Right lung (tissue), 10 donors: ENCODE data around the gene MAGEF1. TPM values are rescaled to one million over a fixed set of nuclear protein-coding genes. Genes with fewer than 3 reads are reported as not detected.
A peak's percentile ranks its signal among the peaks of the same experiment; 100 is the strongest.

Source experiments
- DNase-seq, 2 donors: peaks; one replicate each; pipeline ENCODE4 v3.0.0-alpha.2; 2013
- long read RNA-seq, 8 donors: transcript quantifications; one replicate each; lab custom pipeline, GENCODE V29; 2026
- polyA plus RNA-seq, 5 donors: library from polyadenylated mRNA; unstranded; fragments of 120-200 nt; gene quantifications; one replicate each; pipeline versions ENCODE4 v1.2.1 to v1.2.3, GENCODE V29; 2013; ENCODE audit warnings: inconsistent platforms in 1 of 5, low replicate concordance in 1 of 5; ENCODE audit not compliant: insufficient read length in 5 of 5, insufficient read depth in 1 of 5

The MAGEF1 gene
- 10 to 100 TPM; 52.0 to 66.9 (median 54.7) TPM for polyA plus RNA-seq
- long read RNA-seq, donor 1, transcript MAGEF1-201 (1 exons, 1,636 nt): major isoform, 102 of 102 reads
- long read RNA-seq, donor 1, partial matches to known transcripts: 0 of 102 reads
- long read RNA-seq, donor 1, other reads (novel, unspliced or antisense): 0 of 102 reads
- long read RNA-seq, donor 2, transcript MAGEF1-201 (1 exons, 1,636 nt): major isoform, 31 of 31 reads
- long read RNA-seq, donor 2, partial matches to known transcripts: 0 of 31 reads
- long read RNA-seq, donor 2, other reads (novel, unspliced or antisense): 0 of 31 reads
- long read RNA-seq, donor 3, transcript MAGEF1-201 (1 exons, 1,636 nt): major isoform, 64 of 64 reads
- long read RNA-seq, donor 3, partial matches to known transcripts: 0 of 64 reads
- long read RNA-seq, donor 3, other reads (novel, unspliced or antisense): 0 of 64 reads
- long read RNA-seq, donor 4, transcript MAGEF1-201 (1 exons, 1,636 nt): major isoform, 43 of 43 reads
- long read RNA-seq, donor 4, partial matches to known transcripts: 0 of 43 reads
- long read RNA-seq, donor 4, other reads (novel, unspliced or antisense): 0 of 43 reads
- long read RNA-seq, donor 5, transcript MAGEF1-201 (1 exons, 1,636 nt): major isoform, 61 of 61 reads
- long read RNA-seq, donor 5, partial matches to known transcripts: 0 of 61 reads
- long read RNA-seq, donor 5, other reads (novel, unspliced or antisense): 0 of 61 reads
- long read RNA-seq, donor 6, transcript MAGEF1-201 (1 exons, 1,636 nt): major isoform, 75 of 75 reads
- long read RNA-seq, donor 6, partial matches to known transcripts: 0 of 75 reads
- long read RNA-seq, donor 6, other reads (novel, unspliced or antisense): 0 of 75 reads
- long read RNA-seq, donor 7, transcript MAGEF1-201 (1 exons, 1,636 nt): major isoform, 44 of 44 reads
- long read RNA-seq, donor 7, partial matches to known transcripts: 0 of 44 reads
- long read RNA-seq, donor 7, other reads (novel, unspliced or antisense): 0 of 44 reads
- long read RNA-seq, donor 8, transcript MAGEF1-201 (1 exons, 1,636 nt): major isoform, 34 of 34 reads
- long read RNA-seq, donor 8, partial matches to known transcripts: 0 of 34 reads
- long read RNA-seq, donor 8, other reads (novel, unspliced or antisense): 0 of 34 reads

DNA sequence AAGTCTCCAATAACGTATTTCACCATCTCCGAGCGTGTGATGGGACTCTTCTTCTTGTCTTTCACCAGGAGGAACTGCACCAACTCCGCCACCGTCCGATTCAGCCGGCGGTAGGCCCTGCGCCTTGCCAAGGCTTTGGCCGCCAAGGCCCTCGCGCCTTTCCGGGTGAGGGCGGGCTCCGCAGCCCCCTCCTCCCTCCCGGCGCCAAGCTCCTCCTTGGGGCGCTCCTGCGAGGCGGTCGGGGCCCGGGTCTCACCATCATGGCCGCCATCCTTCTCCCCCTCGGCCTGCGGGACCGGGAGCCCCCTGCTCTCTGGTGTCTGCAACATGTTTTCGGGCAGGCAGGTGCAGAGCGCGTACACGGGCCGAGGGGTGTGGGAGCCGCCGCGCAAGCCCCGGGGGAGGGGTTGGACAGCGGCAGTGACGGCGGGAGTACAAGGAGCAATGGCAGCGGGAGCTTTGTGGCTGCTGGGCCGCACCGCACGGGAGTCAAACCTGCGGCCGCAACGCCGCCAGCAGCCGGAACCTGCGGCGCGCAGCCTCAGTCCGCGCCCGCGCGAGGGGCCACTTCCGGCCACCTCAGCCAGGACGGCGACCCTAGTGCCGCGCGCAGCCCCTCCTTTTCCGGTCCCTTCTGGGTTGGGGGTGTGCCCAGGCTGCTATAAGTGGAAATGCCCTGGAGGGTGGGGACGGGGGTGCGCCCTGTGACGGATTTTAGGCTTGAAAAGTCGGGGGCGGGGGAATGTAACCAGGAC is at the start of gene MAGEF1:
Gene MAGEF1, minus strand, starts transcription at position 572 of the 755 bp plus-strand sequence. Its CDS starts 243 bp downstream, at position 329.
- peak; percentile 82 to 88 for DNase-seq

DNA sequence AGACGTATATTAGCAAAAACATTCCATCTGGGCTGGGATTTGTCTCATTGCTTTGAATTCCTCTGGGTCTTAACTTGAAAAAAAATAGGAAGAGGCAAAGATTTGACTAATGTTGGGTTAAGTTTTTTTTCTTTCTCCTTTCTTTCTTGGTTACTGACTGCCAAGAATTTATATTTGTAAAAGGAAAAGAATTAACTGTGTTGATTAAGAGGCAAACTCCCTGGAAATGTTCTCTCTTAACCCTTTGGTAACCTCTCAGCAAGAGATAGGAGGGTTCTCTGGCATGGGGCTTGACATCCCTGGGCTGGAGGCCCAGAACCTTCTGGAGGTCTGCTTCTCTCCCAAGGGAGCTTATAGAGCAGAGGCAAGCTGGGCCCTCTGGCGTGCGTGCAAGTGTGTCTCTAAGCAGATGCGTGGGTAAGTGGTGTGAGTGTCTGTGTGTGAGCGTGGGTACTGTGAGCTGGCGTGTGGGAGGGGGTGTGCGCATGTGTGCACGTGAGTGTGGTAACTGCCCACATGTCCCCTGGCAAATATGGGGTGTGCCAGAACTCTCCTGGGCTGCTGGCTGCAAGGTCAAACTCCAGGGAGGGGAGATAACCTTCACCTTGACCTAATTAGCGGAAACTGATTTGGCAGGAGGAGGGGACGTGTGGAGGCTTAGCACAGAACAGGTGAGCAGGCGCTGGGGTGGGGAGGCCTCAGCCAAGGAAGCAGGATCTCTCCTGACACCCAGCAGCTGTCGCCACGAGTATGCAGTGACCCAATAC is 49.4 kb upstream of the MAGEF1 start:
- peak; percentile 49 to 52 for DNase-seq

DNA sequence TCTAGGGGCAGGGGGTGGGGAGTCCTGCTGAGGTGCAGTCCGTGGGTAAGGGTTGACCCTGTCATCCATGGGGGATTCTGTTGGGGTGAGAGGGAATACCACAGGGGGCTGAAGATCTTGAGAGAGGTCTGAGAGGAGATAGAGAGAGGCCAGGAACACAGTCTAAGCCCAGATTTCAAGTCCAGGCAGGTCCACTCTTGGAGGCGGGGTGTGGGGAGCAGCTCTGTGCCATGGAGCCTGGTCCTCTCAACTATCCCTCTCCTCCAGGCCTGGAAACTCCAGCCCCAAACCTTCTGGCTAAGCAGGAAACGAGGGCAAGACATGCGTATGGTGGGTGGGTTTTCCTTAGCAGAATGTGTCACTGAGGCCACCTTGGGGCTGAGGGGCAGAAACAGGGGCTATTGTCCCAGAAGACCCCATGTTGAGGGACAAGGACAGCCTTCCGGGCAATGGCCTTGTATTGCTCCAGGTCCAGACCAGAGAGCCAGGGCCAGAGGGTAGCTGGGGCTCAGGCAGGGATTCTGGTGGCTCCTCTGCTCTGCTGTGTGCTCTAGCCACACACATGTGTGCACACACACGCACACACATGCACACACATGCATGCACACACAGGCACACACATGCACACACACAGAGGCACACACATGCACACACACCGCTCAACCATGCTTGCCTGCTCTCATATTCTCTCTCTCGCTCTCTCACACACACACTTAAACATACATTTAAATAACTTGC is 48.6 kb upstream of the MAGEF1 start:
- DNase-seq: no peak

DNA sequence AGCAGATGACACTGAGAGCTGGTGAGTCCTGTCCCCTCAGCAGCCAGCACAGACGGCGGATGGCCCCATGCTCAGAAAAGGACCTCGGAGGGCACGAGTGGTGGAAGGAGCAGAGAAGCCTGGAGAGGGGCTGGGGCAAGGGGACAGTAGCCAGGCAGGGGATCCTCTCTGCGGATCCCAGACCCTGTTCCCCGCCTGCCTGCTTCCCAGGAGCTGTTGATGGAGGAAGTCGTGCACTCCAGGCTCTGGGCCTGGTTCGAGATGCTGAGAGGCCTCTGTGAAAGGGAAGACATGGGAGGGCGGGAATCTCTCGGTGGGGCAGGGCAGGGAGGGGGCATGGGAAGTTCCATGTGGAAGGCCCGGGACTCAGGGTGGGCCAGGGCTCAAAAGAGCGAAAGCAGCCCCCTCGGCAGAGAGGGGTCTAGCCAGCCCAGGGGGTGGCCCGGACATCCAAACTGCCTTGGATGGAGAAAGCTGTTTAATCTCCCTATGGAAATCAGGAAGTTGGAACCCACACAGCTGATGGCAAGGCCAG is 47.9 kb upstream of the MAGEF1 start:
- no peak for DNase-seq

GRCh38 chr3:184758056-184758455 is 46.2 kb upstream of the MAGEF1 start:
- DNase-seq: no peak

DNA sequence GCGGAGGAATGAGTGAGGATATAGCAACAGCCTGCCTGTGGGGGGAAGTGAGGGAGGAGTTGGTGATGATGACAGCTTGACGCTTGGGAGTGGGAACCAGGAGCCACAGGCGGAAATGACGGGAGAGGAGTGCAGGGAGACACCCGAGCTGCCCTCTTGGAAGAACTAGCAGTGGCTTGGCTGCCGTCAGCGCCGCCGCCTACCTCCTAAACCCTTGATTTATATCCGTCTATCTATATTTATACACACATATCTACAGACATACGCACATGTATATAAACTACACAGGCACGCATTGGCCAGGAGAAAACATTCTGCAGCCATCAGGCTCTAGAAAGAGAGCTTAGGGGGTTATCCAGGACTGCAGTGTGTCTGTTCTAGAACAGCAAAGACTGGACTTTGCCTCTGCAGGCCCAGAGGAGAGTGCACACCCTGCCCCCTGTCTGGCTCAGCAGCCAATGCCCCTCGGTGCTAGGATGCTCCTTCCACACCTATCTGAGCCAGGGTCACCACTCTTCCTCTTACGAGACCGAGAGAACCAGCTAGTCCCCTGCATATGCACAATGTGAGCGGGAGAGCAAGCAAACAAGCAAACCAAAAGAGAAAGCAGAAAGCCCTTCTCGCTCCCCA is 45.3 kb upstream of the MAGEF1 start:
- DNase-seq: peak; percentile 58 to 74

GRCh38 chr3:184756151-184757021 is 44.5 kb upstream of the MAGEF1 start:
- DNase-seq: no peak

DNA sequence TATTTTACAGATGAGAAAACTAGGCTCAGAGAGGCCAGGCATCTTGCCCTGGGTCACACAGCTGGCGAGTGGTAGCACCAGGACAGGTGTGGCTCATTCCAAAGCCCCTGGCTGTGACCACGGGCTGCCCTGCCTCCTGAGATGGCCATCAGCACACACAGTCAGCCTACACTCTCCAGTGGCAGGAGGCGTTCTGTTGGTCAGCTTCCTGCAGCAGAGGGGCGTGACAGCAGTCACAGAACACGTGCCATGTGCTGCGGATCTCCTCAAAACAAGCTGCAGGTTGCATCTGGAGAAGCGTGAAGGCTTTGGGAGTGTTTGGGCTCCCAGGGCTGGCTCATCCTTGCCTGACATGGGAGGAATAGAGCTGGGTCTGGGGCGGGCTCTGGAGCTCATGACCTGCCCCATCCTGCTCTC is 43.5 kb upstream of the MAGEF1 start:
- DNase-seq: no peak

DNA sequence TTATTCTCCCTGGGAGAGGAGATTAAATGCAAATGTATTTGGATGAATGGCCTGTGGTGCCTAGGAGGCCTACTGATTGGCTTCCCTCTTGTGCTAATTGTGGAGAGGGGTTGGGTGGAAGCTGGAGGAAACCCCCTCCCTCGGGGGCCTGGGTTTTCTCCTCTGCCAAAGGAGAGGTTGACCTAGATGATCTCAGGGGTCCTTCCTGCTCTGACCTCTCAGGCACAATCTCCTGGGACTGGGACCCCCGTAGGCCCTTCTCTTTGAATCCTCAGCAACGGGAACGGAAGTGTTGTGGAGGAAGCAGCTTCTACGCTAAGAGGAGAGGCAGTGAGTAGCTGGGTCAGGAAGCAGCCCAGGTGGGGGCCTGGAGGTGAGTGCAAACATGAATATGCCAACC is 40.5 kb upstream of the MAGEF1 start:
- no peak for DNase-seq

- DNase-seq: no peak
Measured at GRCh38 chr3:184751204-184752040, 39.6 kb upstream of the MAGEF1 start.

DNA sequence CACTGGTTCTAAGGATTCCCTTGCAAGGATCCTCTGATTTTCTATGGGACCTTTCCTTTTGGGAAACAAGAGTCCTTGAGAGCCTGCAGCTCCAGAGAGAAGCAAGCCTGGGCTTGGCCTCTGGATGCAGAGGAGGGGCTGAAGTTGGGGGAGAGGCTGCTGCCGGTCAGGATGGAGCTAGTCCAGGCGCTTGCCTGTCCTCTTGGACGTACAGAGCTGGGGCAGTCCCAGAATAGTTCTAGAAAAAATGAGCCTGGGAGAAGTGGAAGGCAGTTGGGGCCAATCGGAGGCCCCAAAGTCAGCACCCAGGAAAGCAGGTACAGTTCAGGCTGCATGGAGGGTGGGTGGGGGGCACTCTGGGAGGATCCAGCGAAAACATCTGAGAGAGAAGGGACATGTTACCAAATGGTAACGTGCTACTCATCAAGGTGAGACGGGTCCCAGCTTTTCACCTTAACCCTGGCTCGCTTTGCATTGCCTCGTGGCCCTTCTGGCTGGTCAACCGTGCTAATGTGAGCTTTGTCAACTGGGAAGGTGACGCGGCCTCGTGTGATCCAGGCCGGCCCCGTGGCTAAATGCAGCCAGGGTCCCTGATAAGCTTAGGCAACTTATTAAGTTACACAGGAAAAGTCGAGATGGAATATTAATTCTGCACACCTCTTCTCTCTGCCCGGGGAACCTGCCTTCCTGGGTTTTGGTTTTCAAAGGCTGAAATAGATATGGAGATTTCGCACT is 38.7 kb upstream of the MAGEF1 start:
- DNase-seq: no peak

- no peak for DNase-seq
Measured at GRCh38 chr3:184749168-184749744, 37.4 kb upstream of the MAGEF1 start.

- DNase-seq: peak; percentile 50 to 58
Measured at GRCh38 chr3:184748219-184749135, 36.6 kb upstream of the MAGEF1 start.
